GM21576 (cell line): ENCODE results near the gene PROM2.
"Not testable (repeated sequence)": the region's sequence is repeated elsewhere in the genome, so short reads cannot be mapped to it uniquely, and the experiment has no call there.

Experiments
- ATAC-seq: cut with Tn5 transposase; IDR thresholded peaks from one replicate; pipeline ENCODE4 v1.9.1; 2021; ENCODE audit warnings: mild to moderate bottlenecking, moderate library complexity; ENCODE audit not compliant: unreplicated experiment

PROM2 gene, protein sequence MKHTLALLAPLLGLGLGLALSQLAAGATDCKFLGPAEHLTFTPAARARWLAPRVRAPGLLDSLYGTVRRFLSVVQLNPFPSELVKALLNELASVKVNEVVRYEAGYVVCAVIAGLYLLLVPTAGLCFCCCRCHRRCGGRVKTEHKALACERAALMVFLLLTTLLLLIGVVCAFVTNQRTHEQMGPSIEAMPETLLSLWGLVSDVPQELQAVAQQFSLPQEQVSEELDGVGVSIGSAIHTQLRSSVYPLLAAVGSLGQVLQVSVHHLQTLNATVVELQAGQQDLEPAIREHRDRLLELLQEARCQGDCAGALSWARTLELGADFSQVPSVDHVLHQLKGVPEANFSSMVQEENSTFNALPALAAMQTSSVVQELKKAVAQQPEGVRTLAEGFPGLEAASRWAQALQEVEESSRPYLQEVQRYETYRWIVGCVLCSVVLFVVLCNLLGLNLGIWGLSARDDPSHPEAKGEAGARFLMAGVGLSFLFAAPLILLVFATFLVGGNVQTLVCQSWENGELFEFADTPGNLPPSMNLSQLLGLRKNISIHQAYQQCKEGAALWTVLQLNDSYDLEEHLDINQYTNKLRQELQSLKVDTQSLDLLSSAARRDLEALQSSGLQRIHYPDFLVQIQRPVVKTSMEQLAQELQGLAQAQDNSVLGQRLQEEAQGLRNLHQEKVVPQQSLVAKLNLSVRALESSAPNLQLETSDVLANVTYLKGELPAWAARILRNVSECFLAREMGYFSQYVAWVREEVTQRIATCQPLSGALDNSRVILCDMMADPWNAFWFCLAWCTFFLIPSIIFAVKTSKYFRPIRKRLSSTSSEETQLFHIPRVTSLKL

DNA sequence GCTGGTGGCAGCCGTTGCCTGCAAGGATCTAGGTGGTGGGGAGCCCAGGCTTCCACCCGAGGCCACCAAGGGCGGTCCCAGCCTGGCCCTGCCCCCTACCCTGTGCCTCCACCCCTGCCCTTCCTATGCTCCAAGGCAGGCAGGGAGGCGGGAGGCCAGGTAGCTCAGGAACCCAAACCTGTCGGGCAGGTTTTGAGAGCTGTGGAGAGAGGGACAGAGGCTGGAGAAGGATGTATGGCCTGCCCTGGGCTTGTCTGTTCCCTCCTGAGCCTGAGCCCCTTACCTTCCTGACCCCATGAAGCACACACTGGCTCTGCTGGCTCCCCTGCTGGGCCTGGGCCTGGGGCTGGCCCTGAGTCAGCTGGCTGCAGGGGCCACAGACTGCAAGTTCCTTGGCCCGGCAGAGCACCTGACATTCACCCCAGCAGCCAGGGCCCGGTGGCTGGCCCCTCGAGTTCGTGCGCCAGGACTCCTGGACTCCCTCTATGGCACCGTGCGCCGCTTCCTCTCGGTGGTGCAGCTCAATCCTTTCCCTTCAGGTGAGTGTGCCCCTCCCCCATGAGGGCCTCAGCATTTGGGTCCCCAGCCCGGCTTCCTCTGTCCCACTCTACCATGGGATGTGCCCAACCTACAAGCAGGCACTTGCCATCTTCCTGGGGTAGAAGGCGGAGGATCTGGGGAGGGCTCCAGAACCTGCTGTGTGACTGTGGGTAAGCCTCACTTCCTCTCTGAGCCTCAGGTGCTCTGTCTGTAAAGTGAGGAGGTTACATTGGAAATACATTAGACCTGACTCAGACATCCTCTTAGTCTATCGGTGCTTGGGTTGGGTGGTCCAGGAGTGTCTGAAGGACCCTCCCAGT is at the start of gene PROM2:
PROM2 (plus strand) TSS at position 159 of the 860 bp plus-strand sequence; CDS start at position 296, 137 bp downstream.
- no peak for ATAC-seq

DNA sequence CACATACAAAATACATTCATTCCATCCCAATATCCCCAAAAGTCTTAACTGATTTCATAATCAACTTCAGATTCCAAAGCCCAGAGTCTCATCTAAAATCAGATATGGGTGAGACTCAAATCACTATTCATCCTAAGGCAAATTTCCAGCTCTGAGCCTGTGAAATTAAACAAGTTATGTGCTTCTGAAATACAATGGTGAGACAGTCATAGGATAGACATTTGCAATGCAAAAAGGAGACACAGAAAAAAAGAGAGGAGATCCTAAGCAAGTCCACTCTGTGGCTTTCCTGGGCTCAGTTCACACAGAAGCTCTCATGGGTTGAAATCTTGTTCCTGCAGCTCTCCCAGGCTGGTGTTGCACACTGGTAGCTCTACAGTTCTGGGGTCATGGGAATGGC is 48.6 kb upstream of the PROM2 start:
- ATAC-seq: no peak

DNA sequence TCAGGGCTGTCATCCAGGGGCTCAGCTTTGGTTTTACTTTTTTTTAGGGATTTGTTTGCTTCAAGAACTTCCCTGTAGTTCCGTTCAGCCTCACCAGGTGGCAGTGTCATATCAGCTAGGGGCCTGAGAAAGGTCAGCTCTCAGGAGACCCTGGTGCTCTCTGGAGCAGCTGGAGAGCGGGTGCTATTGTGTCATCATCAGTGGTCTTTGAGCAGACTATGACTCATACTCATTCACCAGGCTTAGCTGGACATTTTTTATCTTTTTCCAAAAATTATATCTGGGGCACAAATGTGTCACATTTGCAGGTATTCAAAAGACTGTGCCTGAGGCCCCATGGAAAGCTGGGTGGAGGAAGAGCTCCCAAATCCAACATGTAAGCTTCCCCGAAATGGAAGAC is 42.5 kb upstream of the PROM2 start:
- no peak for ATAC-seq

DNA sequence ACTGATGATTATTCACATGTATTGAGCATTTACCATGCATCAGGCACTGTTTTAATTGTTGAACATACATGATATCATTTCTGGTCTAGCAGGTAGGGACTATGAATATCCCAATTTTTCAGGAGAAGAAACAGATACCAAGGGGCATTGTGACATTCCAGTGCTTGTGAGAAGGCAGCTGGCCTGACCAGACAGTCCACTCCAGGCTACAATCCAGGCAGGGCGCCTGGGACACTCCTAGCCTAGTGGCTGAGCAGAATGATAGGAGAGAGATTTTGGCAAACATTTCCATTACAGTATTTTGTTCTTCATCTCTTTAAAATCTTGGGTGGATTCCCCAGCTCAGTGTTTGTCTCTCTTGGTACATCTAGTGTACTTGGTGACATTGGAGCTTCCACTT is 42.0 kb upstream of the PROM2 start:
- ATAC-seq: no peak

DNA sequence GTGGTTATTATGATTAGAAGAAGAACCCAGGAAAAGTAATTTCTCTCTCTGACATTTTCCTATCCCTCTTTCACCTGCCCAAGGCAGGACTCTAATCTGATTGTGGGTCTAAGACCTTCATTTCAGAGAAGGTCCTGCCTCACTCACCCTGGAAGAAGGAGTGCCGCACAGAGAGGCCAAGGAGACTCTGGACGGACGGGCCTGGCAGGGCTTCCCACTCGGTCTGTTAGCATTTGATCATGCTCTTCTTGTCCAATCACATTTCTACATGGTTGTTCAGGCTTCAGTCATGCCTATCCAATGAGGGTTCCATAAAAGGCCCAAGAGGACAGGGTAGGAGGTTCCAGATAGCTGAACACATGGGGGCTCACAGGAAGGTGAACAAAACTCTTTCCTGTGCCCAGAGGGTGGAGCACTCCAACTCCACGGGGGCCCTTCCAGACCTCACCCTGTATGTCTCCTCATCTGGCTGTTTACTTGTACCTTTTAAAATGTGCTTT is 39.9 kb upstream of the PROM2 start:
- no peak for ATAC-seq

DNA sequence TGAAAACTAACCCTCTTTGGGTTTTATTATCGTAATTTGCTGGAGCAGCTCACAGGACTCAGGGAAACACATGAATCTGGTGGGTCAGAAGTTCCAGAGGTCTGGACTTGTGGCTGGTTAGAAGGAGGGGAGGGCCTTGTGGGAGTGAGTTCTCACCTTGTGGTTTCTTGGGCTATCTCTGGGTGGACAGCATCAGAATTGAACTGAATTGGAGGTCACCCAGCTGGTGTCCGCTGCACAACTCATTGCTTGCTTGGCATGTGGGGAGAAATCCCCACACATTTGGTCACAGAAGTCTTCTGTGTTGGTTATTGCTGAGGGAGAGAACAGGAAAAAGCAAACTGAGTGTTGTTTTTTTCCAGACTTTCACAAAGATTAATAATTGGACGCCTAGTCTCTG is 39.4 kb upstream of the PROM2 start:
- ATAC-seq: no peak

DNA sequence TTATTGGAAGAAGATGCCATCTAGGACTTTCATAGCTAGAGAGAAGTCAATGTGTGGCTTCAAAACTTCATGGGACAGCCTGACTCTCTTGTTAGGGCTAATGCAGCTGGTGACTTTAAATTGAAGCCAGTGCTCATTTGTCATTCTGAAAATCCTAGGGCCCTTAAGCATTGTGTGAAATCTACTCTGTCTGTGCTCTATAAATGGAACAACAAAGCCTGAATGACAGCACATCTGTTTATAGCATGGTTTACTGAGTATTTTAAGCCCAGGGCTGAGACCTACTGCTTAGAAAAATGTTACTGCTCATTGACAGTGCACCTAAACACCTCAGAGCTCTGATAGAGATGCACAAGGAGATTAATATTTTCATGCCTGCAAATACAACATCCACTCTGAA is 36.1 kb upstream of the PROM2 start:
- ATAC-seq: no peak

DNA sequence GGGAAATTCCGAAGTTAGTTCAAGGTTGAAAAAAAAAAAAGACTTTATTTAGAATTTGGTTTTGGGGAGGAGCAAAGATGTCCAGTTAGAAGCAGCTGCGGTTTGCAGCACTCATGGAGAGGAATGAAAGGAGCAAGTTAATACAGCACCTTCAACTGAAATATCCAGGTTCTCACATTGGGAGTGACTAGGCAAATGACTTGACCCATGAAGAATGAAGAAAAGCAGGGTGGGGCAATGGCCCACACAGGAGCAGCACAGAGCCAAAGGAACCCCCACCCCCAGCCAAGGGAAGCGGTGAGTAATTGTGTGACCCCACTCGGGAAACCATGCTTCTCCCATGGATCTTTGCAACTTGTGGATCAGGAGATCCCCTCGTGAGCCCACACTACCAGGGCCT is 34.2 kb upstream of the PROM2 start:
- ATAC-seq: no peak

DNA sequence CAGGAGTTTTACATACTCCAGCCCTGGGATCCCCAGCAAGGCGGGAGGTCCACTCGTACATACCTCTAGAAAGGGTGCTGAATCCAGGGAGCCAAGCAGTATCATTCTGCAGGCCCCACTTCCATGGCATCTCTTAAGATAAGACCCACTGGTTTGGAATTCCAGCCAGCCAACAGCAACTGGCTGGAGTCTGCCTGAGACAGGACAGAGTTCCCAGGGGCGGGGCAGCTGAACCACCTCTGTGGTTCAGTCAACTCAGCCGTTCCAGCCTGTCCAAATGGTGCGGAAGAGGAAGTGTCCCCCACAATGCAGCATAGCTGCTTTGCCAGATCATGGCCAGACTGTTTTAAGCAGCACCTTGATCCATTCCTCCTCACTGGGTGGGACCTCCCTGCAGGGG is 33.7 kb upstream of the PROM2 start:
- no peak for ATAC-seq

DNA sequence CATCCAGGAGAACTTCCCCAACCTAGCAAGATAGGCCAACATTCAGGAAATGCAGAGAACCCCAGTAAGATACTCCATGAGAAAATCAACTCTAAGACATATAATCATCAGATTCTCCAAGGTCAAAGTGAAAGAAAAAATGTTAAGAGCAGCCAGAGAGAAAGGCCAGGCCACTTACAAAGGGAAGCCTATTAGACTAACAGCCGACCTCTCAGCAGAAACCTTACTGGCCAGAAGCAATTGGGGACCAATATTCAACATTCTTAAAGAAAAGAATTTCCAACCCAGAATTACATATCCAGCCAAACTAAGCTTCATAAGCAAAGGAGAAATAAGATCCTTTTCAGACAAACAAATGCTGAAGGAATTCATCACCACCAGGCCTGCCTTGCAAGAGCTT is 32.2 kb upstream of the PROM2 start:
- ATAC-seq: not testable (repeated sequence)

DNA sequence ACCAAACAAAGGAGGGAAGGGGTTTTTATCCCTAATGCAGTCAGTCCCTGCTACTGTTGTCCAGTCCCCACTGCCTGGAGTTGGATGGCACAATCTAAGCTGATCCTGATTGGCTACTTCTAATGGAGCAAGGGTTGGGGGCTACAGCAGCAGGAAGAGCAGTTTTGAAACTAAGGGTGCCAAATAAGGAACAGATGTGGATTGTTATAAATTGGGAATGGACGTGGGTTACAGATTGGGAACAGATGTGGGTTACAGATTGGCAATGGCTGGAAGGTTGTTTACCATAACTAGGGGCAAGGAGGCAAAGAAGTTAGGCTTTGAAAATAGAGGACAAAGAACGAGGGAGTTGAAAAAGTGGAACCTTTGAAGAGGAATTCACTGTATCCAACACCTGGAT is 16.0 kb upstream of the PROM2 start:
- no peak for ATAC-seq

DNA sequence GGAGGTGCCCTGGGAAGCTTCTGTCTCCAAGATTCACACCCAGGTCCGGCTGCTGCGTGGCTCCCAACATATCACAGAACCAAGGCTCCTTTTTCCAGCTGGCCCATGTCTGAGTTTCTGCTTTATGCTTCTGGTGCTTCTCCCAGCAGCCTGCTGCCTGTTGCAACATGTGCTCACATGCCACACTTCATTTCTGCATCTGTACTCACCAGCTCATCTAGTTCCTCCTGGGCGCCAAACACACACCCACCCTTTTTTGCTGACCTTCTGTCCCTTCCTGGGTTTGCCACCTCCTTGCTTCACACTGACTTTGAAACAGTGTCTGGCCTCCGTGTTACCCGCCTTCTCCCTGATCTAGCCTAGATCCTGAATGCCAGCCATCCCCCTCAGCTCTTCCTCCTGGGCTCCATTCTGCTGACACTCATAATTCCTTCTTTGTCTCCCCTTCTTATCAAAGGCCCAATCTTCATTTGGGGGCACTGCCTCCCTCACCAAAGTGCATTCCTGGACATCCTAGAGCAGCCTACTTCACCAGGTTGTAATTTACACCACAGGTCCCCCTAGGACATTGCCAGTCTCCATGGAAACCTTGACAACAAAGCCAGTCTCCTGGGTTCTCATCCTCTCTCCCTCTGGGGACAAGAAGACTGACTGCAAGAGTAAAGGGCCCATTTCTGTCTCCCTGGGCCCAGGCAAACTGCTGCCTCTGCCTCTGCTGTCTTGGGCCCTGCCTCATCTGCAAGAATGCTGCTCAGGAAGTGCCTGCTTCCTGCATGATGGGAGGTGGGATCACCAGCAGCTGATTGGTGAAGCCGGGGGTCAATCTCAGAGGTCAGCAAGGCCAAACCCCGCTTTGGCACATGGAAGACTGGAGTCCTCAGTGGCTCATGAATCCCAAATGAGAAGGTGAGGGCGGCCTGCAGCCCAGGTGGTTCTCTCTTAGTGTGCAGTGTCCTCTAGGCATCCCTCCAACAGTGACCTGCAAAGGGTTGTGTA is 13.9 kb upstream of the PROM2 start:
- ATAC-seq: no peak

DNA sequence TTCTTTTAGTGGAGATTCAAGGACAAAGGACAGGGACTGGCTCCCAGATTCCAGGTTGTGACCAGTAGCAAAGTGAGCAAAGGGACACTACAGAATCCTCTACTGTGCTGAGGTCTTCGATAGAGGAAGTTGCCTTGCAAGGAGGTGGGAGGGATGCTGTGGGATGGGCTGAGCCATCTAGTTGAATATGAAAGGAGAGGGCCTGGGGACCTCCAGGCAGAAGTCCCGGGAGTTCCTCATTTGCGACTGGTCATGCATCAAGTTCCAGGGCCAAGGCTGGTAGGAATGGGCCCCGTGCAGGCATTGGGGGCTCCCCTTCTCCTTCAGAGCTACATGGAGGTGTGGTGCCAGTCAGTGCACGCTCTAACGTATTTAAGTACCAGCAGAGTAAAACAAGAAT is 12.6 kb upstream of the PROM2 start:
- no peak for ATAC-seq

DNA sequence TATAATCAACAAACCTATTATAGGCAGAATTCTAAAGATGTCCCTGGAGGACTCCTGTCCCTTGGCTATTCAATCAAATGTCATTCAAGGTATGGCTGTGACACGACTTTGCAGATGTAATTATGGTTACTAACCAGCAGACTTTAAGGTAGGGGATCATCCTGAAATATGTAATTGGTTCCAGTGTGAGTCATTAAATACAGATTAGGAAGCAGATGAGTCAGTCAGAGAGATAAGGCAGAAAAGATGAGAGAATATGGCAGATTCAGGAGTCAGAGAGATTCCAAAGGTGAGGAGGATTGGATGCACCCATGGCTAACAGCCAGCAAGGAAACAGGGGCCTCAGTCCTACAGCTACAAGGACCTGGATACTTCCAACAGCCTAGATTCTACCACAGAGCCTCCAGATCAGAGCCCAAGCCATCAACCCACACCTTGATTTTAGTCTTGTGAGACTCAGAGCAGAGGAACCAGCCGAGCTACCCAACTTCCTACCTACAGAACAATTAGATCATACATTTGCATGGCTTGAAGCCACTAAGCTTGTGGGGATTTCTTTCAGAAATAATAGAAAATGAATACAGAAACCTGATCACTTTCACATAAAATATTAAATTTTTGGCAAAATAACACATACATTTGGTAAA is 11.2 kb upstream of the PROM2 start:
- no peak for ATAC-seq

DNA sequence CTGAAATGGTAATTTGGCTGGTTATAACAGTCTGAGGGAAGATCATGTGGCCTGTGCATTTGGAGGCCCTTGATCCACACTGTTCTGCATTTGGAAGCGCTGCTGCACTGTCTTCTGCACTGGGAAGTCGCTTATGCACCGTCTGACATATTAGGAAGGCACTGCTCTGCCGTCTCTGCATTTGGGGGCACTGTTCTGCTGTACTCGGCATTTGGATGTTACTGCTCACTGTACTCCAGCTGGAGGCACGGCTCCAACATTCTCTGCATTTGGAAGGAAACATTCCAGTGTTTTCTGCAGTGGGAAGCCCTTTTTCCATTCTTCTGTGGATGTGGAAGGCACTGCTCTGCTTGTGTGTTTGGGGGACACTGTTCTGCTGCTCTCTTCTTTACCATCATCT is 9.6 kb upstream of the PROM2 start:
- ATAC-seq: no peak

DNA sequence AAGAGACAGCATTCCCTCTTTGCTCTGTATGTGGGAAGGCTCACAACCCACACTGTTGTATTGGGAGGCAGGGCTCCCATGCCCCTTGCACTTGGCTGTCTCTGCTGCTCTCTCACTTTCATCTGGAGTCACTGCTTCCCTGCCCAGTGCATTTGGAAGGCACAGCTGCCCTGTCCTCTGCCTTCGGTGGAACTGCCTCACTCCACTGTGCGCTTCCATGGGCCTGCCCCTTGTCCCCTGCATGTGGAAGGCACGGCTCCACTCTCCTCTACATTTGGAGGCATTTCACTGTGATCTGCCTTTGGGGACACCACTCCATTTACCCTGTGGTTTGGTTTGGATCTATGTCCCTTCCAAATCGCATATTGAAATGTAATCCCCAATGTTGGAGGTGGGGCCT is 9.1 kb upstream of the PROM2 start:
- no peak for ATAC-seq

DNA sequence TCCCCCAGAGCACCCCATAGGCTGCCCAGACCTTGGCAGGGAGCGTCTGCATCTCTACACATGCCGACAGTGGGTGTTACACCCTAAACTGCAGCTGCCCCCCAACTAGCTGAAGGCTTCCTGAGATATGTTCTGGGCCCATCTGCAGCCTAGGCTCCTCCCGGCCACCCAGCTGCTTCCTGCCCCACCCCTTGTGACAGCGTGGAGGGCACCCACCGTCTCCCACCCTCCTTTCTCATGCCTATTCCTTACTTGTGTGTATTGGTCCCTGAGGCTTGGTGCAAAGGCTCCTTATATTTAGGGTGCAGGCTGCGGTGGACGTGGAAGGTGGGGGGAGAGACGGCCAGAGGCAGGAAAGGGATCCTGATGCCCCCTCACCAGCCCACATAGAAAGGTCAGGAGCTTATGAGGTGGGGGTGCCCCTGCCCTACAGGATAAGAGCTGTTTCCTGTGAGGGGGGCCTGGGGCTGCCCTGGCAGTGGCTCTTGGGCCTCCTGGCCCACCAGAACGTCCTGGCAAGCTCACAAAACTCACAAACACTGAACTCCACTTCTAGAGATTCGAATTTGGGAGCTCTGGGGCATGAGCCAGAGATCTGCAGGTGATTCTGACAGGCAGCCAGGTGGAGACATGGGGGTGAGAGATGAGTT is 7.3 kb upstream of the PROM2 start:
- ATAC-seq: no peak

DNA sequence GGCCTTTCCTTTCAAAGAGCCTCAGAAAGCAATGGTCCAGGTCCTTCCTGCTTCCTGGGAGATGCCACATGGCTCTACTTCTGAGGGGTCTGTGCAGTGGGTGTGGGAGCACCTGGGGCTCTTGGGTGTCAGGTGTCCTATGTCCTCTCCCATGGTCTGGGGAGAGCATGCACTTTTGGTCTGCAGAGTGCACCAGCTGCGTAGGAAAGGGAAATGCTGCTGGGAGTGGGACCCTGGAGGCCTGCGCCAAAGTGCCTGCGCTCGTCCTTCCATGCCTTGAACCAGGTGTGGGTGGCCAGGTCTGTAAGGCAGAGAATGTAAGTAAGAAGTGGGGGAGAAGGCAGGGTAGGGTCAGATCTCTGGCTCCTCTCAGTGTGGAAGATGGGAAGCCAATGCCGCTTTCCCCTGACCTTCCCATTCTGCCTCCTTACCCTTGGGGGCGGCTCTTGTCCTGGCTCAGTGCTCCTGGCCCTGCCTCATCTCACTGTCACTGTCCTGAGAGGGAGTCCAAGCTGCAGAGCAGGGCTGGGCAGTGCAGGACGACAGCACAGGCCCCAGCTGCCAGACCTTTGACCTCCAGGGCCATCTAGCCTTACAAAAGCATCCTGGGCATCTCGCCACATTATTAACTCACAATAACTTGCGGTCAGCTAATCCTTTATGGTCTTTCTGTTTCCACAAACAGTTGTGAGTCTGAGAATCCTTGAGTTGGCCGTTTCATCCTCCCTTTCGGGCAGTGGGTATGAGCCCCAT is 6.6 kb upstream of the PROM2 start:
- ATAC-seq: no peak
